Astrocyte (in vitro differentiated cells and primary cell): ENCODE measurements around the gene CARD11.

Source experiments
- CTCF ChIP-seq: IDR thresholded peaks from 2 replicates; pipeline ENCODE4 v1.5.1; 2011; ENCODE audit warnings: low read depth, mild to moderate bottlenecking, inconsistent platforms, low read length, moderate library complexity; ENCODE audit not compliant: insufficient read depth
- EZH2 ChIP-seq: IDR thresholded peaks from 2 replicates; pipeline ENCODE4 v1.6.1; 2012; ENCODE audit warnings: mild to moderate bottlenecking, low read length, inconsistent platforms; ENCODE audit not compliant: insufficient read depth

- TF ChIP-seq CTCF (no peak), EZH2 (no peak)
These were observed 112.6 kb downstream of the CARD11 start for GRCh38 chr7:2931034-2931415.
